Endothelial cell of umbilical vein (primary cell): Measurements from ENCODE around the gene SWI5. TPM values are rescaled to one million over a fixed set of nuclear protein-coding genes. Genes with fewer than 3 reads are reported as not detected.

Experiments used
- BruUV-seq: library from RNA; stranded (reverse); fragments of 400-500 nt; replicated peaks from 2 replicates; lab custom pipeline; 2021; lab: Mats Ljungman, UMichigan
- CTCF ChIA-PET: fragments of 300-600, 350-600 bp; sonication (Branson Sonifier 250); formaldehyde crosslinking; loops from one replicate; lab custom pipeline; 2021; ENCODE audit warnings: antibody characterized with exemption, inconsistent platforms; lab: Charles Lee
- POLR2A ChIA-PET: fragments of 300-600, 350-600 bp; sonication (Branson Sonifier 250); formaldehyde crosslinking; loops from one replicate; lab custom pipeline; 2021; ENCODE audit warnings: antibody characterized with exemption, inconsistent platforms; lab: Charles Lee
- DNase-seq: peaks from one replicate; pipeline ENCODE4 v3.0.0-alpha.2; 2011; ENCODE audit warnings: low read depth, low spot score
- FAIRE-seq: peaks from 2 replicates; lab custom pipeline; 2011; peaks lifted over from hg19 to GRCh38; lab: Jason Lieb, UNC
- H2AFZ ChIP-seq: 2 replicates; pipeline ENCODE4 v1.6.0; 2012; ENCODE audit warnings: low read depth, low read length, control low read depth, inconsistent platforms
- H3K27ac ChIP-seq: 2 replicates; pipeline ENCODE4 v1.5.1; 2011; ENCODE audit warnings: low read depth, mild to moderate bottlenecking, control low read depth, low read length, moderate library complexity; ENCODE audit not compliant: insufficient read depth
- H3K27me3 ChIP-seq, 2 experiments: 2 replicates each; pipeline versions ENCODE4 v1.6.0 to v1.6.1; 2011; ENCODE audit warnings: low read length in 2 of 2, mixed read lengths in 1 of 2; ENCODE audit not compliant: control insufficient read depth in 2 of 2, insufficient read depth in 2 of 2
- H3K36me3 ChIP-seq, 2 experiments: 2 replicates in 1 of 2; 3 replicates in 1 of 2; pipeline ENCODE4 v1.5.1; 2011; ENCODE audit warnings: low read length in 2 of 2, mild to moderate bottlenecking in 1 of 2, moderate library complexity in 1 of 2; ENCODE audit not compliant: control insufficient read depth in 2 of 2, insufficient read depth in 2 of 2; ENCODE audit errors: extremely low read depth in 1 of 2
- H3K4me1 ChIP-seq: 3 replicates; pipeline ENCODE4 v1.5.1; 2011; ENCODE audit warnings: mild to moderate bottlenecking, low read length; ENCODE audit not compliant: control insufficient read depth, insufficient read depth; ENCODE audit errors: extremely low read depth
- H3K4me2 ChIP-seq: 2 replicates; pipeline ENCODE4 v1.6.1; 2011; ENCODE audit warnings: low read length, control low read depth, mixed read lengths; ENCODE audit not compliant: insufficient read depth
- H3K4me3 ChIP-seq, 3 experiments: fragments of 200-600 bp in 1 of 3; sonication (generic), shearing (Covaris generic) in 1 of 3; replicated peaks in 1 of 3; 2 replicates each; pipeline ENCODE4 v1.5.1; 2011 to 2016; ENCODE audit warnings: control low read depth in 3 of 3, low read length in 3 of 3, mild to moderate bottlenecking in 2 of 3, inconsistent platforms in 1 of 3, low read depth in 1 of 3, moderate library complexity in 1 of 3; ENCODE audit not compliant: insufficient read depth in 1 of 3
- H3K79me2 ChIP-seq: 2 replicates; pipeline ENCODE4 v1.6.0; 2012; ENCODE audit warnings: low read length, inconsistent platforms; ENCODE audit not compliant: control insufficient read depth, insufficient read depth
- H3K9ac ChIP-seq: replicated peaks from 2 replicates; pipeline ENCODE3; 2011; ENCODE audit warnings: low read length, control low read depth; ENCODE audit not compliant: insufficient read depth; ENCODE audit errors: extremely low read depth
- H3K9me1 ChIP-seq: replicated peaks from 3 replicates; pipeline ENCODE4 v1.6.0; 2011; ENCODE audit warnings: mild to moderate bottlenecking, low read length; ENCODE audit not compliant: control insufficient read depth, insufficient read depth; ENCODE audit errors: extremely low read depth
- H3K9me3 ChIP-seq: replicated peaks from 2 replicates; pipeline ENCODE4 v1.5.1; 2012; ENCODE audit warnings: low read length, inconsistent platforms; ENCODE audit not compliant: control insufficient read depth, insufficient read depth
- H4K20me1 ChIP-seq: replicated peaks from 2 replicates; pipeline ENCODE3; 2011; ENCODE audit warnings: mild to moderate bottlenecking, low read length; ENCODE audit not compliant: control insufficient read depth, insufficient read depth; ENCODE audit errors: extremely low read depth
- EZH2 ChIP-seq: IDR thresholded peaks from 2 replicates; pipeline ENCODE4 v1.6.1; 2012; ENCODE audit warnings: borderline replicate concordance, low read depth, mild to moderate bottlenecking, moderate library complexity, low read length, inconsistent platforms; ENCODE audit not compliant: severe bottlenecking
- FOS ChIP-seq: IDR thresholded peaks from 2 replicates; pipeline ENCODE4 v1.6.1; 2011; ENCODE audit warnings: mild to moderate bottlenecking, low read length, moderate library complexity, borderline replicate concordance; ENCODE audit not compliant: insufficient read depth
- GATA2 ChIP-seq: IDR thresholded peaks from 2 replicates; pipeline ENCODE4 v1.7.0; 2011; ENCODE audit warnings: low read depth, mild to moderate bottlenecking, moderate library complexity, mixed read lengths, low read length; ENCODE audit not compliant: insufficient read length, insufficient read depth
- JUN ChIP-seq: IDR thresholded peaks from 2 replicates; pipeline ENCODE4 v1.6.1; 2011; ENCODE audit warnings: borderline replicate concordance, low read depth; ENCODE audit not compliant: insufficient read length, insufficient read depth
- MYC ChIP-seq: IDR thresholded peaks from one replicate; pipeline ENCODE4 v1.6.1; 2011; ENCODE audit warnings: mild to moderate bottlenecking, low read depth, low read length
- POLR2A ChIP-seq: IDR thresholded peaks from 2 replicates; pipeline ENCODE4 v1.6.1; 2012; ENCODE audit warnings: low read depth, mild to moderate bottlenecking, control low read depth, low read length
- POLR2AphosphoS5 ChIP-seq: IDR thresholded peaks from 2 replicates; pipeline ENCODE4 v1.6.1; 2012; ENCODE audit warnings: low read depth, mild to moderate bottlenecking, control low read depth, low read length, moderate library complexity; ENCODE audit not compliant: insufficient read depth
- dilution Hi-C: fragments of 300-500 bp; cut with MboI; formaldehyde crosslinking; loops from one replicate; pipeline ENCODE4 v1.15.0; 2019; ENCODE audit warnings: low sequenced_read_pairs; ENCODE audit not compliant: extremely low pct_ligation_motif_present
- intact Hi-C: fragments of 100-400 bp; cut with micrococcal nuclease; formaldehyde crosslinking; loops from one replicate; pipeline ENCODE4 v1.10.0; 2022
- polyA plus RNA-seq, 4 experiments: library from polyadenylated mRNA; depleted of rRNA in 3 of 4; stranded (reverse) in 3 of 4; unstranded in 1 of 4; fragments of >200 nt; gene quantifications; 2 replicates each; pipeline versions ENCODE4 v1.2.1 to v1.2.3, GENCODE V29; 2011 to 2012; ENCODE audit warnings: missing spikeins in 1 of 4
- total RNA-seq: library from RNA; stranded (reverse); gene quantifications from 2 replicates; pipeline ENCODE4 v1.2.3, GENCODE V29; 2021
- TF ChIP-seq, protein P1 (sequence below): IDR thresholded peaks from 2 replicates; pipeline ENCODE4 v1.6.1; 2011; ENCODE audit not compliant: insufficient read depth, insufficient read length
- TF ChIP-seq, protein P2 (sequence below), 2 donors: IDR thresholded peaks; 1 replicate in 1 of 2; 2 replicates in 1 of 2; pipeline ENCODE4 v1.5.1; 2011; ENCODE audit warnings: low read length in 2 of 2, mild to moderate bottlenecking in 2 of 2, moderate library complexity in 2 of 2, control low read depth in 1 of 2, inconsistent platforms in 1 of 2, low read depth in 1 of 2; ENCODE audit not compliant: insufficient read depth in 1 of 2; ENCODE audit errors: extremely low read depth in 1 of 2

Gene SWI5
- total and polyA plus RNA-seq, 2 donors (not counting 3 experiments of a cell fraction or from before 2014, with no cell fraction given), result 21.2 to 58.0 TPM

- no peak overlapping the region for H3K27ac ChIP-seq
- no peaks in the 10 kb centered on the region for H4K20me1 ChIP-seq
- no TSS peak for BruUV-seq
- no peak overlapping the region for H3K9ac ChIP-seq
- H3K4me1 ChIP-seq, result peaks cover 13% of the 10 kb centered on the region
- H2AFZ ChIP-seq, result no peak overlapping the region
- DNase-seq, result no peak
- no peak for TF ChIP-seq POLR2A
- no peak for TF ChIP-seq EZH2
- TF ChIP-seq, protein P1, sequence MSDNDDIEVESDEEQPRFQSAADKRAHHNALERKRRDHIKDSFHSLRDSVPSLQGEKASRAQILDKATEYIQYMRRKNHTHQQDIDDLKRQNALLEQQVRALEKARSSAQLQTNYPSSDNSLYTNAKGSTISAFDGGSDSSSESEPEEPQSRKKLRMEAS, result no peak
- TF ChIP-seq GATA2, result no peak
- TF ChIP-seq MYC, result no peak
- no peak for TF ChIP-seq JUN
- TF ChIP-seq FOS, result no peak
- no peak for TF ChIP-seq POLR2AphosphoS5
- TF ChIP-seq, protein P2, sequence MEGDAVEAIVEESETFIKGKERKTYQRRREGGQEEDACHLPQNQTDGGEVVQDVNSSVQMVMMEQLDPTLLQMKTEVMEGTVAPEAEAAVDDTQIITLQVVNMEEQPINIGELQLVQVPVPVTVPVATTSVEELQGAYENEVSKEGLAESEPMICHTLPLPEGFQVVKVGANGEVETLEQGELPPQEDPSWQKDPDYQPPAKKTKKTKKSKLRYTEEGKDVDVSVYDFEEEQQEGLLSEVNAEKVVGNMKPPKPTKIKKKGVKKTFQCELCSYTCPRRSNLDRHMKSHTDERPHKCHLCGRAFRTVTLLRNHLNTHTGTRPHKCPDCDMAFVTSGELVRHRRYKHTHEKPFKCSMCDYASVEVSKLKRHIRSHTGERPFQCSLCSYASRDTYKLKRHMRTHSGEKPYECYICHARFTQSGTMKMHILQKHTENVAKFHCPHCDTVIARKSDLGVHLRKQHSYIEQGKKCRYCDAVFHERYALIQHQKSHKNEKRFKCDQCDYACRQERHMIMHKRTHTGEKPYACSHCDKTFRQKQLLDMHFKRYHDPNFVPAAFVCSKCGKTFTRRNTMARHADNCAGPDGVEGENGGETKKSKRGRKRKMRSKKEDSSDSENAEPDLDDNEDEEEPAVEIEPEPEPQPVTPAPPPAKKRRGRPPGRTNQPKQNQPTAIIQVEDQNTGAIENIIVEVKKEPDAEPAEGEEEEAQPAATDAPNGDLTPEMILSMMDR (IDR thresholded peaks at IDR 0.05; ENCODE audit: extremely low read depth in 1 of 2, insufficient read depth in 1 of 2, low read depth in 1 of 2, low read length in 2 of 2), result no peak
- CTCF ChIA-PET, result no interaction called here
- H3K27me3 ChIP-seq, result no peaks in the 10 kb centered on the region
- intact Hi-C loops, result no loop called here
- H3K36me3 ChIP-seq, result no peaks in the 10 kb centered on the region
- FAIRE-seq, result no peak
- no peak overlapping the region for H3K4me3 ChIP-seq
- H3K79me2 ChIP-seq, result no peaks in the 10 kb centered on the region
- H3K9me1 ChIP-seq, result no peaks in the 10 kb centered on the region
- POLR2A ChIA-PET, result no interaction called here
- dilution Hi-C loops, result no loop called here
- no peak overlapping the region for H3K4me2 ChIP-seq
- H3K9me3 ChIP-seq, result no peaks in the 10 kb centered on the region
Measured at GRCh38 chr9:128244091-128244836, 31.8 kb upstream of the SWI5 start.
